ENCODE data around the gene TBL3. TPM values are rescaled to one million over a fixed set of nuclear protein-coding genes. Genes with fewer than 3 reads are reported as not detected.

TBL3 gene
- total and polyA plus RNA-seq, 4 donors, result 23.9 to 58.8 (median 44.1) TPM

DNA sequence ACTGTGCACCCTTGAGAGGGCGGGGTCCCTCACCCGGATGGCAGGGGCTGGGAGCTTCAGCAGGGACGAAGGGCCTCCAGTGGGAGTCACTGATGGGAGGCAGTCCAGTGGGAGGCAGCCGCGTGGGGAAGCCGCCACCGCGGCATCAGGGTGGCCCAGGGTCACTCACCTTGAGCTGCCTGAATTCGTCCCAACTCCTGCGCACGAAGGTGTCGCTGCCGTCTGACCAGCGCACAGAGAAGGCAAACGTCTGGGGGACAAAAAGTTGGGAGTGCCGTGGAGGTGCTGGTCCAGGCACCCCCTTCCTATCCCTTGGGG, 8.9 kb downstream of the TBL3 start:
- Histone ChIP-seq H3K4me3 (no peak overlapping the region), H3K4me1 (ENCODE audit: control insufficient read depth in 5 of 5, insufficient read depth in 5 of 5, low read length in 5 of 5) (peaks cover 0 to 17% (median 7%) of the 10 kb centered on the region in 5 donors), H3K27me3 (ENCODE audit: control insufficient read depth in 3 of 3, insufficient read depth in 3 of 3, low read length in 2 of 3) (peaks cover 0 to 46% (median 33%) of the 10 kb centered on the region in 3 donors), H3K27ac (ENCODE audit: low read depth in 1 of 2, low read length in 1 of 2) (no peak overlapping the region), H3K36me3 (ENCODE audit: control insufficient read depth in 4 of 4, insufficient read depth in 4 of 4, low read length in 4 of 4) (peaks cover 0 to 30% (median 12%) of the 10 kb centered on the region in 4 donors), H3K9ac (ENCODE audit: insufficient read depth in 1 of 2, low read length in 2 of 2) (no peak overlapping the region), H3K9me3 (ENCODE audit: control insufficient read depth in 4 of 4, insufficient read depth in 3 of 4, low read length in 3 of 4) (peaks cover 0 to 21% (median 0%) of the 10 kb centered on the region in 4 donors)
- WGBS, 2 donors, result 22 to 28% methylated on average over 16 of the region's 16 CpGs
- DNase-seq, result no peak
- ATAC-seq (ENCODE audit: insufficient read depth, low FRiP score), result no peak
- TF ChIP-seq, protein P1, sequence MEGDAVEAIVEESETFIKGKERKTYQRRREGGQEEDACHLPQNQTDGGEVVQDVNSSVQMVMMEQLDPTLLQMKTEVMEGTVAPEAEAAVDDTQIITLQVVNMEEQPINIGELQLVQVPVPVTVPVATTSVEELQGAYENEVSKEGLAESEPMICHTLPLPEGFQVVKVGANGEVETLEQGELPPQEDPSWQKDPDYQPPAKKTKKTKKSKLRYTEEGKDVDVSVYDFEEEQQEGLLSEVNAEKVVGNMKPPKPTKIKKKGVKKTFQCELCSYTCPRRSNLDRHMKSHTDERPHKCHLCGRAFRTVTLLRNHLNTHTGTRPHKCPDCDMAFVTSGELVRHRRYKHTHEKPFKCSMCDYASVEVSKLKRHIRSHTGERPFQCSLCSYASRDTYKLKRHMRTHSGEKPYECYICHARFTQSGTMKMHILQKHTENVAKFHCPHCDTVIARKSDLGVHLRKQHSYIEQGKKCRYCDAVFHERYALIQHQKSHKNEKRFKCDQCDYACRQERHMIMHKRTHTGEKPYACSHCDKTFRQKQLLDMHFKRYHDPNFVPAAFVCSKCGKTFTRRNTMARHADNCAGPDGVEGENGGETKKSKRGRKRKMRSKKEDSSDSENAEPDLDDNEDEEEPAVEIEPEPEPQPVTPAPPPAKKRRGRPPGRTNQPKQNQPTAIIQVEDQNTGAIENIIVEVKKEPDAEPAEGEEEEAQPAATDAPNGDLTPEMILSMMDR (IDR thresholded peaks at IDR 0.05; ENCODE audit: control extremely low read depth, extremely low read depth), result no peak

DNA sequence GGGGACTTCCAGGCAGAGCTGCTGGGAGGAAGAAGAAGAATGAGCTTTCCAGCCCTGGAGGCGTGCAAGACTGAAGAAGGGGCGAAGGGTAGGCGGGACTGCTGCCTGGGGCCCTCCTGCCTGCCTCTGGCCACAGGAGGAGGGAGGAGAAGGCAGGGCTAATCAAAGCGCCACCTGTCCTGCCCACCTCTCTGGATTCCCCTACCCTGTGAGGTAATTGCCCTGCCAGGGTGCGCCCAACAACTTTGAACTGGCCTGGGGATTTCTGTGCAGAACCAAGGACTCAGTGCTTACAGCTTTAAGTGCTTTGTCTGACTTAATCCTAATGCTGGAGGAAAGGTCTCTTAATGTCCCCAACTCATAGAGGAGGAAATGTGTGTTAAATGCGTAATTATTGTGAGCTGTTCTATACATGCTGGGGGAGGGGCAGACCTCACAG, 9.6 kb downstream of the TBL3 start, which contains the start of gene NOXO1:
Gene NOXO1 (minus strand): TSS at position 72 of the 439 bp plus-strand sequence. CDS start 290 bp downstream, outside the sequence.
- Histone ChIP-seq H3K27ac (ENCODE audit: low read depth in 1 of 2, low read length in 1 of 2) (no peak within 1 kb of the TSS), H3K9me3 (ENCODE audit: control insufficient read depth in 4 of 4, insufficient read depth in 3 of 4, low read length in 3 of 4) (peaks cover 0 to 17% (median 0%) of the 10 kb centered on the region in 4 donors), H3K36me3 (ENCODE audit: control insufficient read depth in 4 of 4, insufficient read depth in 4 of 4, low read length in 4 of 4) (peaks cover 0 to 30% (median 16%) of the 10 kb centered on the region in 4 donors), H3K9ac (ENCODE audit: insufficient read depth in 1 of 2, low read length in 2 of 2) (no peak within 1 kb of the TSS), H3K27me3 (ENCODE audit: control insufficient read depth in 3 of 3, insufficient read depth in 3 of 3, low read length in 2 of 3) (peaks cover 0 to 46% (median 33%) of the 10 kb centered on the region in 3 donors), H3K4me3 (no peak within 1 kb of the TSS), H3K4me1 (ENCODE audit: control insufficient read depth in 5 of 5, insufficient read depth in 5 of 5, low read length in 5 of 5) (peaks cover 0 to 17% (median 7%) of the 10 kb centered on the region in 5 donors)
- no peak for DNase-seq
- ATAC-seq (ENCODE audit: insufficient read depth, low FRiP score), result no peak
- WGBS, 2 donors, result 28 to 34% methylated on average over 6 of the region's 6 CpGs
- TF ChIP-seq, protein P1 (IDR thresholded peaks at IDR 0.05; ENCODE audit: control extremely low read depth, extremely low read depth), result no peak

DNA sequence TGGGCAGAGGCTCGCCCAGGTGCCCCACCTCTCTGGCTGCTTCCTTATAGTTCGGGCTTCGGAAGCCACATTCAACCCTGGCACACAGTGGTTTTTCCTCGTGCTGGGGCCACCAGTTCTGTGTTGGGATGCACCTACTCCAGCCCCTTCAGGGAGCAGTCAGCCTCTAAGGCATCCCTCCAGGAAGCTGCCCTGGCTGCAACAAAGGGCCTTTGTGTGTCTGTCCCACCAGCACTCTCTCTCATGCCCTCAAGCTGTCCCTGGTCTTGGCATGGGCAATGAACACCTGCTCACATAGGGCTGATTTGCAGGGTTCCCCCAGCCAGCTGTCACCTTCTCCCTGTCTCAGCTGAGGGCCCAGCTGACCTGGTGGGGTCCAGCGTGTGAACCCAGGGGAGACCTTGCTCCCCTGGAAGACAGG, 10.2 kb downstream of the TBL3 start:
- Histone ChIP-seq H3K27me3 (ENCODE audit: control insufficient read depth in 3 of 3, insufficient read depth in 3 of 3, low read length in 2 of 3) (peaks cover 0 to 46% (median 33%) of the 10 kb centered on the region in 3 donors), H3K9ac (ENCODE audit: insufficient read depth in 1 of 2, low read length in 2 of 2) (no peak overlapping the region), H3K4me1 (ENCODE audit: control insufficient read depth in 5 of 5, insufficient read depth in 5 of 5, low read length in 5 of 5) (peaks cover 0 to 17% (median 7%) of the 10 kb centered on the region in 5 donors), H3K27ac (ENCODE audit: low read depth in 1 of 2, low read length in 1 of 2) (no peak overlapping the region), H3K36me3 (ENCODE audit: control insufficient read depth in 4 of 4, insufficient read depth in 4 of 4, low read length in 4 of 4) (peaks cover 0 to 29% (median 16%) of the 10 kb centered on the region in 4 donors), H3K9me3 (ENCODE audit: control insufficient read depth in 4 of 4, insufficient read depth in 3 of 4, low read length in 3 of 4) (peaks cover 0 to 11% (median 0%) of the 10 kb centered on the region in 4 donors), H3K4me3 (no peak overlapping the region)
- DNase-seq (no peak), ATAC-seq (ENCODE audit: insufficient read depth, low FRiP score) (no peak)
- WGBS, 2 donors, result 48 to 69% methylated on average over 5 of the region's 5 CpGs
- TF ChIP-seq, protein P1 (IDR thresholded peaks at IDR 0.05; ENCODE audit: control extremely low read depth, extremely low read depth), result no peak
